Measurements from ENCODE around the gene ASZ1. TPM values are rescaled to one million over a fixed set of nuclear protein-coding genes. Genes with fewer than 3 reads are reported as not detected.

Gene ASZ1
- total and polyA plus RNA-seq, 2 of the 4 experiments (the other 2 are of a cell fraction): not detected

DNA sequence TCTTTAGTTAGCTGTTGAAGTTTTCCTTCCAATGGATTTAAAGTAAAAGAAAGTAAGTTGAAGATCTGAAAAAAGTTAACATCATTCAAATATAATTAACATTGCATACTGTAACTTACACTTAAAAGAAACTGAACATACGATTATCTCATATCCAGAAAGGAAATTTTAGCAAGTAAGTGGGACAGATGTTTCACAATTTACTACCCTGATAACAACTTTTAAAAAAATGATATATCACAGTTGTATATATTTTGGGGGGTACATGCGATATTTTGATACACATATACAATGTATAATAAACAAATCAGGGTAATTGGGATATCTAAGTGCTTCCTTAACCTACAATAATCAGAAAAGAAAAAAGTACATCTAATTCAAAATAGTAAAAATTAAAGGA lies 44.2 kb downstream of the ASZ1 start:
- DNase-seq: no peak
- Histone ChIP-seq H3K14ac (replicated peaks; ENCODE audit: low read depth, low read length) (no peak overlapping the region), H2BK15ac (ENCODE audit: low read depth, low read length) (no peak overlapping the region), H3K9me1 (ENCODE audit: insufficient read depth, low read length) (no peaks in the 10 kb centered on the region), H2AFZ (replicated peaks; ENCODE audit: low read length, poor library complexity) (no peak overlapping the region), H3K23ac (ENCODE audit: low read depth, low read length) (no peak overlapping the region), H3K18ac (ENCODE audit: low read depth, low read length) (no peak overlapping the region; the same call in 1 of the 2 replicates), H4K5ac (ENCODE audit: low read depth, low read length) (no peak overlapping the region; the same call in 1 of the 2 replicates), H3K9ac (ENCODE audit: low read depth, low read length) (no peak overlapping the region), H3K4me2 (ENCODE audit: low read depth, low read length) (no peak overlapping the region), H3K27ac (ENCODE audit: insufficient read depth, low read length) (no peak overlapping the region; the same call in 1 of the 2 replicates), H3K4me3 (ENCODE audit: insufficient read depth, low read depth, low read length) (no peak overlapping the region), H3K4me1 (ENCODE audit: control insufficient read depth, insufficient read depth, low read length) (peaks cover 2% of the 10 kb centered on the region; the same call in 1 of the 2 replicates), H3K27me3 (ENCODE audit: control insufficient read depth, insufficient read depth, low read length) (no peaks in the 10 kb centered on the region), H2BK5ac (ENCODE audit: low read depth, low read length, poor library complexity, severe bottlenecking) (no peak overlapping the region), H3K79me1 (ENCODE audit: low read depth in 1 of 2, low read length in 2 of 2) (no peaks in the 10 kb centered on the region), H4K20me1 (ENCODE audit: insufficient read depth, low read length) (no peaks in the 10 kb centered on the region), H3K36me3 (ENCODE audit: control insufficient read depth, insufficient read depth, low read length) (no peaks in the 10 kb centered on the region), H2BK120ac (ENCODE audit: low read depth, low read length) (no peak overlapping the region), H2AK9ac (replicated peaks; ENCODE audit: low read depth, low read length, poor library complexity) (no peak overlapping the region), H3K56ac (ENCODE audit: extremely low read depth, insufficient read depth, low read length) (no peak overlapping the region), H3K9me3 (ENCODE audit: control insufficient read depth, insufficient read depth, low read length) (no peaks in the 10 kb centered on the region), H4K91ac (ENCODE audit: insufficient read depth, low read depth, low read length) (no peak overlapping the region), H2BK20ac (ENCODE audit: low read depth, low read length) (no peak overlapping the region), H2AK5ac (ENCODE audit: low read depth, low read length) (no peak overlapping the region), H4K8ac (ENCODE audit: low read depth in 2 of 2, low read length in 2 of 2) (no peak overlapping the region; a peak in 1 of 4 replicates), H3K4ac (ENCODE audit: low read depth, low read length) (no peak overlapping the region)
- ATAC-seq (ENCODE audit: low read depth): no peak
- dilution Hi-C loops (cut with HindIII; ENCODE audit: low sequenced_read_pairs, unreplicated experiment) (no loop called here), in situ Hi-C loops (cut with MboI; ENCODE audit: low sequenced_read_pairs) (loop anchor here (5.0 to 10.0 kb wide), 2 partner anchors 171 to 448 kb away; no protein-coding TSS in a partner anchor), intact Hi-C loops (cut with micrococcal nuclease) (no loop called here)
- no TSS peak for BruUV-seq (replicated peaks)
- WGBS, 2 experiments (ENCODE audit: extremely low coverage in 2 of 2, insufficient read length in 1 of 2): no CpG with 5 or more reads among the region's 2 CpGs
- TF ChIP-seq NFE2L2 (IDR thresholded peaks at IDR 0.05; ENCODE audit: low read depth, low read length) (no peak), CHD1 (IDR thresholded peaks at IDR 0.05; ENCODE audit: low read depth, low read length) (no peak), CEBPB (IDR thresholded peaks at IDR 0.05; ENCODE audit: low read depth, low read length) (no peak), MAZ (IDR thresholded peaks at IDR 0.05; ENCODE audit: borderline replicate concordance, low read depth, low read length) (no peak), BHLHE40 (IDR thresholded peaks at IDR 0.05; ENCODE audit: low read depth, low read length) (no peak), FOS (IDR thresholded peaks at IDR 0.05; ENCODE audit: low read depth, low read length) (no peak), MAFK (IDR thresholded peaks at IDR 0.05; ENCODE audit: low read depth, low read length) (no peak), RAD21 (IDR thresholded peaks at IDR 0.05; ENCODE audit: low read length) (no peak), SMC3 (IDR thresholded peaks at IDR 0.05; ENCODE audit: low read depth, low read length) (no peak)
- TF ChIP-seq, protein P1, sequence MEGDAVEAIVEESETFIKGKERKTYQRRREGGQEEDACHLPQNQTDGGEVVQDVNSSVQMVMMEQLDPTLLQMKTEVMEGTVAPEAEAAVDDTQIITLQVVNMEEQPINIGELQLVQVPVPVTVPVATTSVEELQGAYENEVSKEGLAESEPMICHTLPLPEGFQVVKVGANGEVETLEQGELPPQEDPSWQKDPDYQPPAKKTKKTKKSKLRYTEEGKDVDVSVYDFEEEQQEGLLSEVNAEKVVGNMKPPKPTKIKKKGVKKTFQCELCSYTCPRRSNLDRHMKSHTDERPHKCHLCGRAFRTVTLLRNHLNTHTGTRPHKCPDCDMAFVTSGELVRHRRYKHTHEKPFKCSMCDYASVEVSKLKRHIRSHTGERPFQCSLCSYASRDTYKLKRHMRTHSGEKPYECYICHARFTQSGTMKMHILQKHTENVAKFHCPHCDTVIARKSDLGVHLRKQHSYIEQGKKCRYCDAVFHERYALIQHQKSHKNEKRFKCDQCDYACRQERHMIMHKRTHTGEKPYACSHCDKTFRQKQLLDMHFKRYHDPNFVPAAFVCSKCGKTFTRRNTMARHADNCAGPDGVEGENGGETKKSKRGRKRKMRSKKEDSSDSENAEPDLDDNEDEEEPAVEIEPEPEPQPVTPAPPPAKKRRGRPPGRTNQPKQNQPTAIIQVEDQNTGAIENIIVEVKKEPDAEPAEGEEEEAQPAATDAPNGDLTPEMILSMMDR (conservative IDR thresholded peaks at IDR 0.05; ENCODE audit: low read depth, low read length): no peak
- TF ChIP-seq, protein P2, sequence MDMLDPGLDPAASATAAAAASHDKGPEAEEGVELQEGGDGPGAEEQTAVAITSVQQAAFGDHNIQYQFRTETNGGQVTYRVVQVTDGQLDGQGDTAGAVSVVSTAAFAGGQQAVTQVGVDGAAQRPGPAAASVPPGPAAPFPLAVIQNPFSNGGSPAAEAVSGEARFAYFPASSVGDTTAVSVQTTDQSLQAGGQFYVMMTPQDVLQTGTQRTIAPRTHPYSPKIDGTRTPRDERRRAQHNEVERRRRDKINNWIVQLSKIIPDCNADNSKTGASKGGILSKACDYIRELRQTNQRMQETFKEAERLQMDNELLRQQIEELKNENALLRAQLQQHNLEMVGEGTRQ (IDR thresholded peaks at IDR 0.05; ENCODE audit: low read depth, low read length): no peak
- TF ChIP-seq, protein P3, sequence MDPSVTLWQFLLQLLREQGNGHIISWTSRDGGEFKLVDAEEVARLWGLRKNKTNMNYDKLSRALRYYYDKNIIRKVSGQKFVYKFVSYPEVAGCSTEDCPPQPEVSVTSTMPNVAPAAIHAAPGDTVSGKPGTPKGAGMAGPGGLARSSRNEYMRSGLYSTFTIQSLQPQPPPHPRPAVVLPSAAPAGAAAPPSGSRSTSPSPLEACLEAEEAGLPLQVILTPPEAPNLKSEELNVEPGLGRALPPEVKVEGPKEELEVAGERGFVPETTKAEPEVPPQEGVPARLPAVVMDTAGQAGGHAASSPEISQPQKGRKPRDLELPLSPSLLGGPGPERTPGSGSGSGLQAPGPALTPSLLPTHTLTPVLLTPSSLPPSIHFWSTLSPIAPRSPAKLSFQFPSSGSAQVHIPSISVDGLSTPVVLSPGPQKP (IDR thresholded peaks at IDR 0.05; ENCODE audit: borderline replicate concordance, low read depth, low read length): no peak
- CTCF ChIA-PET: interaction anchor here (1.2 kb wide), 1 partner anchor 164 kb away, joined by 4 read pairs; no protein-coding TSS in a partner anchor
- POLR2A ChIA-PET (ENCODE audit: unreplicated experiment): no interaction called here
